ENCODE measurements around the gene MRPL28.
"Not testable (repeated sequence)": the region's sequence is repeated elsewhere in the genome, so short reads cannot be mapped to it uniquely, and the experiment has no call there.

MRPL28 gene

DNA sequence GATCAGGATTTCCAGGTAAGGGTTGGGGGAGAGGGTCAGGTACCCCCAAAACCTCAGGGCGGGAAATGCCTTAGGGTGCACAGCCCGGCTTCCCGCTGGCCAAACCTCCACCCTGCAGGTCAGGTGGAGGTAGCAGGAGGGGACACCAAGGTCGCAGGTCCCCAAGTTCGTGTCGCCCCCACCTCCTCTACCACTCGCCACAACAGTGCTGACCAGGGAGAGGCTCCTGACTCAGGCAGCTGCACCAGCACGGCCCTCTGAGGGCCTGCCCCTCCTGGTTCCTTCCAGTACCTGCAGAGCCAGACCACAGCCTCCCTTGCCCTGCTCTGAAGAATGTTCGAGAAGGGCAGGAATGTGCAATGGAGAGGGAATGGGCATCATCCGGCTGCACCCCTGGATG lies 3.9 kb downstream of the MRPL28 start:
- H3K4me3 ChIP-seq (ENCODE audit: low read depth, low read length): no peak overlapping the region
- TF ChIP-seq, protein P1, sequence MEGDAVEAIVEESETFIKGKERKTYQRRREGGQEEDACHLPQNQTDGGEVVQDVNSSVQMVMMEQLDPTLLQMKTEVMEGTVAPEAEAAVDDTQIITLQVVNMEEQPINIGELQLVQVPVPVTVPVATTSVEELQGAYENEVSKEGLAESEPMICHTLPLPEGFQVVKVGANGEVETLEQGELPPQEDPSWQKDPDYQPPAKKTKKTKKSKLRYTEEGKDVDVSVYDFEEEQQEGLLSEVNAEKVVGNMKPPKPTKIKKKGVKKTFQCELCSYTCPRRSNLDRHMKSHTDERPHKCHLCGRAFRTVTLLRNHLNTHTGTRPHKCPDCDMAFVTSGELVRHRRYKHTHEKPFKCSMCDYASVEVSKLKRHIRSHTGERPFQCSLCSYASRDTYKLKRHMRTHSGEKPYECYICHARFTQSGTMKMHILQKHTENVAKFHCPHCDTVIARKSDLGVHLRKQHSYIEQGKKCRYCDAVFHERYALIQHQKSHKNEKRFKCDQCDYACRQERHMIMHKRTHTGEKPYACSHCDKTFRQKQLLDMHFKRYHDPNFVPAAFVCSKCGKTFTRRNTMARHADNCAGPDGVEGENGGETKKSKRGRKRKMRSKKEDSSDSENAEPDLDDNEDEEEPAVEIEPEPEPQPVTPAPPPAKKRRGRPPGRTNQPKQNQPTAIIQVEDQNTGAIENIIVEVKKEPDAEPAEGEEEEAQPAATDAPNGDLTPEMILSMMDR (IDR thresholded peaks at IDR 0.05; ENCODE audit: borderline replicate concordance, insufficient read depth, low read depth, low read length): no peak

DNA sequence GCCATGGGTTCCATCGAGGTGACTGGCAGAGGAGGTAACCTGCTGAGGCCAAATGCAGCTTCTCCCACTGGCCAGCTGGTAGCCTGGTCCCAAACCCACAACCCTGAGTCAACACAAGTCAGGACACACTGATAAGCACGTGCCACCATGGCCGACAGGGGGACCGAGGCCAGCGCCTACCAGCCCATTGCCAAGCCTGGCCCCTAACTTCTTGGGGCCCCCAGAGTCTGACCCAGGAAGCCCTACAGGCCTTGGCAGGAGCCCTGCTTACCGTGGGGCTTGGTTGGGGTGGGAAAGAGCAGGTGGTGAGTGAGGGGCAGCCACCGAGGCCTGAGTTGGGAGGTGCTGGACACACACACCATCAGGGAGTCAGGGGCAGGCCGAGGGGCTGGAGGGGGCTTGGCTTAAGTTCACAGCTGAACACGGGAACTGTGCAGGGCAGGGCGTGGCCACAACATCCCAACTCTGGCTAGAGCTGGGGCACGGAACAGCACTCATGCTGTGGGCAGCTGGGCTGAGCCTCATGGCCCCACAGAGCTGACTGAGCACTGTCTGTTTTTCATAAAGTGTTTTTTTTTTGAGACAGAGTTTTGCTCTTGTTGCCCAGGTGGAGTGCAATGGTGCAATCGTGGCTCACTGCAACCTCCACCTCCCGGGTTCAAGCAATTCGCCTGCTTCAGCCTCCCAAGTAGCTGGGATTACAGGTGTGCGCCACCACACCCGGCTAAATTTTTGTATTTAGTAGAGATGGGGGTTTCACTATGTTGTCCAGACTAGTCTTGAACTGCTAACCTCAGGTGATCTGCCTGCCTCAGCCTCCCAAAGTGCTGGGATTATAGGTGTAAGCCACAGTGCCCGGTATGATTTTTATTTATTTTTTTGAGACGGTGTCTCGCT lies 5.5 kb downstream of the MRPL28 start:
- H3K4me3 ChIP-seq (ENCODE audit: low read depth, low read length): no peak overlapping the region
- TF ChIP-seq, protein P1 (IDR thresholded peaks at IDR 0.05; ENCODE audit: borderline replicate concordance, insufficient read depth, low read depth, low read length): no peak

DNA sequence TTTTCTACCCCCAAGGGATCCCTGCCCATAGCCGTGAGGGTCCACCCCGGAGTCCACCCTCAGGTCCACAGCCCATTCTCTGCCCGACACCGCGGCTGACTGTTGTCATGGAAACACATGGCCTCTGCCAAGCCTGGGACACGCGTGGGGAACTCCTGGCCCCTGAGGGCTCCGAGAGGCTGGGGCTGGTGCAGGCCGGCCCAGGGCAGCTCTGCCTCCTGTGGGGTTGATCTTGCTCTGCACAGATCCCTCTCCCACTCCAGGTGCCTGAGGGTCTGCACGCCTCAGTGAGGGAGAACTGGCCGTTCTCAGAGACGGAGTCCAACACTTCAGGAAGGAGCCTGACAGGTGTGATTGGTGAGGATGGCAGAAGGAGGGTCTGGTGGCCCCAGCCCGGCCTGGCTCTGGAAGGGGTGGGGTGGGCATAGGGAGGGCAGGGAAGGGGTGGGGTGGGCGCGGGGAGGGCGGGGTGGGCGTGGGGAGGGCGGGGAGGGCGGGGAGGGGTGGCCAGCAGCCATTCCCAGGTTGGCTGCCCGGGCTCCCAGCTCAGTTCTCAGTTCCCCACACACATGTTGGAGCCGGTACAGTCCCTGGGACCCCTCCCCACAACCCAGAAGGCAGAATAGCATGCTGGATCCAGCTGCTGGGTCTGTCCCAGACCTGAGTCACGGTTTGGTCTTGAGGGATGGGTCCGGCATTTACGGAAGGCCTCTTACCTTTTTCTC lies 6.4 kb downstream of the MRPL28 start:
- H3K4me3 ChIP-seq (ENCODE audit: low read depth, low read length): no peak overlapping the region
- TF ChIP-seq, protein P1 (IDR thresholded peaks at IDR 0.05; ENCODE audit: borderline replicate concordance, insufficient read depth, low read depth, low read length): no peak

DNA sequence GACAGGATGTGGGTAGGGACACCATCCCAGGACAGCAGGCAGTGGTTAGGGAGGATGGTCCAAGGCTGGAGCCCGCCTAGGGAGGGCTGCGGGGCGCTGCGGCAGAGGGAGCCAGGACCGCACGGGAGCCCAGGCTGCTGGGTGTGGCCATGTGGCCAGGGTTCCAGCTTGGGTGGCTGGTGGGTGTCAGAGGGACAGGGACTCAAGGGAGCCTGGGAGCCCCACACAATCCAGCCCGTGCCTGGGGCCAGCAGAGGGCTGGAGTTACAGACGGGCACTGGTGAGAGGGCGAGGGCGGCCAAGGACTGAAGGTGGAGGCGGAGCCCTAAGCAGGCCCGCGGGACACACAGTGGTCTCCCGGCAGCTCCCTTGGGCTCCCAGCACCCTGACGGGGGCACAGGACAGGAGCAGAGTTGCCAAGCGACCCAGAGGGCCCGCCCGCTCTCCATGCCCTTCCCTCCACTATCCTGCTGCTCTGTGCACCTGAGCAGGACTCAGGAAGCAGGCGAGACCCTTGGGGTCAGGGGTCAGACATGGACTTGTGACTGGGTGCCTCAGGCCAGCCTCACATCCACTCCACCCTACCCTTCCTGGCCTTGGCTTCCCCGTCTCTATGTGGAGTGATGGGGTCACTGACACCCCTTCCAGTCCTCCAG lies 7.1 kb downstream of the MRPL28 start:
- TF ChIP-seq, protein P1 (IDR thresholded peaks at IDR 0.05; ENCODE audit: borderline replicate concordance, insufficient read depth, low read depth, low read length): no peak
- no peak overlapping the region for H3K4me3 ChIP-seq (ENCODE audit: low read depth, low read length)

DNA sequence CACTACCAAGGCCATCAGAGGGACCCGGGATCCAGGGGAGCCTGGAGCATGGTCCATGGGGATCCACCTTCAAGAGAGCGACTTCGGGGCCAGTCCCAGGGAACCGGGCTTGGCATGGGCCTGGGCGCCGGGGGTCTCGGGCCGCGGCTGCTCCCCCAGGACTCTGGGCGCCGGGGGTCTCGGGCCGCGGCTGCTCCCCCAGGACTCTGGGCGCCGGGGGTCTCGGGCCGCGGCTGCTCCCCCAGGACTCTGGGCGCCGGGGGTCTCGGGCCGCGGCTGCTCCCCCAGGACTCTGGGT lies 7.7 kb downstream of the MRPL28 start:
- H3K4me3 ChIP-seq (ENCODE audit: low read depth, low read length): not testable (repeated sequence)

DNA sequence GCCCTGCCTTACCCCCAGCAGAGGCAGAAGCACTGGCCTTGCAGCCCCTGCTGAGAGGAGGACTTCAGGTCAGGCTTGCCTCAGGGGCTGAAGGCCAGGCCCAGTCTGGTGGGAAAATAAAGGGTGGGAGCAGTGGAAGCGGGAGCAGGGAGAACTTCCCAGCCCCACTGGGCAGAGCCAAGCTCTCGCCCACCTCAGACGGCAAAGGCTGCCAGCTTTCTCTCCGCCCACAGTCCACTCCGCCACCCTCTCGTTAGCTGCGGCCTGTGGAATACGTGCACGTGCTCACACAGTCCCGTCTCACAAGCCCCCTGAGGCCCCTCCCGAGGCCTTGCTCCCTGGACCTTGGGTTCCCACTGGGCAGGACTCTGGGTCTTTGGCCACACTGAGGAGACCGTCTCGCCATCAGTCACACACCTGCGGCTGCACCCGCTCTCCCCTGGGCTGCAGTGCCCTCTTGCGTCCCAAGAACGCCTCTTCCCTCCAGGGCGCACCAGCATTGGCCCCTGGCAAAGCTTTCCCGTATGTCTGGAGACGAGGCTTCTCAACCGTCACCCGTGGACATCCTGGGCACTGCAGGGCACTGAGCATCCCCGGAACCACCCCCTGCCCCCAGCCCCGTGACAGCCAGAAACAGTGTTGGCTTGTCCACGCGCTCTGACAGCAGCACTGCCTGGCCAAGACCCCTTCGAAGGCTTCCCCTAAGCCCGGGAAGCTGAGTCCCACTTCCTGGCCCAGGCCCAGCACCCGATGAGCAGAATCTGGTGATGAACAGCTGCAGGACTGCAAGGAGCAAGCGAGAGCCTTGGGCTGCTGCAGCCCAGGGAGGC lies 8.3 kb downstream of the MRPL28 start:
- TF ChIP-seq, protein P1 (IDR thresholded peaks at IDR 0.05; ENCODE audit: borderline replicate concordance, insufficient read depth, low read depth, low read length): peak; percentile 91
- H3K4me3 ChIP-seq (ENCODE audit: low read depth, low read length): no peak overlapping the region

DNA sequence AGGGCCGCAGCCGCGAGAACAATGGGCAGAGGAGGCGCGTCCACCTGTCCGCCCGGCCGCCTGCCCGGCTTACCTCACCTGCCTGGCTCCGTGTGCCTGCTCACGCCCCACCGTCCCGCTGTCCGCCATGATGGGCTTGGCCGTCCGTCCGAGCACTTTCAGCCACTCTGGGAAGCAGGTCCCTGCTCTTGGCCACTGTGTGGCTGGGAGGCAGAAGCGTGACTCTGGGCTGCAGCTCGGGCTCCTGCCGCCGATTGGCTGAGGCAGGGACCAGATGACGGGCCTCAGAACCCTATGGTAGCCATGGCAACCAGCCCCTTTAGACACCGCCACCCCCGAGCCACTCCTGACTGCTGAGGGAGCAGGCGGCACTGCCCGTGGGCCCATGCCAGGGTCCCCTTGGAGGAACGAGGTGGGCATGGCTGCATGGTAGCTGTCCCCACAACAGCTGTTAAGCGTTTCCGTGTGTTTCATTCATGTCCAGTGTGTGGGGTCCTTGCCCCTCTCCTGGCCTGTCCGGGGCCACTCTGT lies 8.9 kb downstream of the MRPL28 start:
- H3K4me3 ChIP-seq (ENCODE audit: low read depth, low read length): no peak overlapping the region
- TF ChIP-seq, protein P1 (IDR thresholded peaks at IDR 0.05; ENCODE audit: borderline replicate concordance, insufficient read depth, low read depth, low read length): no peak

Data from GM12875 (cell line).